ENCODE measurements around the gene TMEM167A. TPM values are rescaled to one million over a fixed set of nuclear protein-coding genes. Genes with fewer than 3 reads are reported as not detected.

Gene TMEM167A
- total and polyA plus RNA-seq, 2 of the 8 experiments (the other 6 are each of a cell fraction or from before 2014, with no cell fraction given) = 50.6 to 178 TPM

DNA sequence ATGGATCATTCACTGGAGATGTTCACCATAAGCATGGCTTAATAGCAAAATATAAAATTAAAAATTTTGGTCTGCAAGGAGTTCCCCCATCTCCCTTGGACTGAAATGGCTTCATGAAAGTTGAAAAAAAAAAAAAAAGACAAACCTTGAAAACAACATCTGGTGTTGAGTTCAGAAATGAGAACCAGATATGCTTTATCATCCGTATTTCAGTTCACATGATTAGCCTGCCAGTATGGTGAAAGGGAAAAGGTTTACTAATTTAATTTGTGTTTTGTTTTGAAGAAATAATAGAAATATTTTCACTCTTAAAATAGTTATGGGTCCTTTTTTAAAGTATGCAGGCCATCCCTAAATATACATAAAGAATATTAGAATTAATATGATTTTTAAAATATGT, 67.8 kb downstream of the TMEM167A start (continued):
- no peak for TF ChIP-seq CTBP2 (IDR thresholded peaks at IDR 0.05; ENCODE audit: borderline replicate concordance, insufficient read depth, insufficient read length, low read length)
- no peak for TF ChIP-seq SP4 (IDR thresholded peaks at IDR 0.05; ENCODE audit: low read length)
- no peak for TF ChIP-seq GTF2F1 (IDR thresholded peaks at IDR 0.05; ENCODE audit: borderline replicate concordance, low read depth, low read length)
- TF ChIP-seq TAF1 (IDR thresholded peaks at IDR 0.05; ENCODE audit: low read depth, low read length) = no peak

Measured in H1 (cell line).